ENCODE data around the gene ZNF140.

The ZNF140 gene

DNA sequence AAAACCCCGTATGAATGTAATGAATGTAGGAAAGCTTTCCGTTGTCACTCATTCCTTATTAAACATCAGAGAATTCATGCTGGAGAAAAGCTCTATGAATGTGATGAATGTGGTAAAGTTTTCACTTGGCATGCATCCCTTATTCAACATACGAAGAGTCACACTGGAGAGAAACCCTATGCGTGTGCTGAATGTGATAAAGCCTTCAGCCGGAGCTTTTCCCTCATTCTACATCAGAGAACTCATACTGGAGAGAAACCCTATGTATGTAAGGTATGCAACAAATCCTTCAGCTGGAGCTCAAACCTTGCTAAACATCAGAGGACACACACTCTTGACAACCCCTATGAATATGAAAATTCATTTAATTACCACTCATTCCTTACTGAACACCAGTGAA, 25.5 kb downstream of the ZNF140 start:
- DNase-seq (ENCODE audit: low read depth) = peak; percentile 24
- TF ChIP-seq, protein P1, sequence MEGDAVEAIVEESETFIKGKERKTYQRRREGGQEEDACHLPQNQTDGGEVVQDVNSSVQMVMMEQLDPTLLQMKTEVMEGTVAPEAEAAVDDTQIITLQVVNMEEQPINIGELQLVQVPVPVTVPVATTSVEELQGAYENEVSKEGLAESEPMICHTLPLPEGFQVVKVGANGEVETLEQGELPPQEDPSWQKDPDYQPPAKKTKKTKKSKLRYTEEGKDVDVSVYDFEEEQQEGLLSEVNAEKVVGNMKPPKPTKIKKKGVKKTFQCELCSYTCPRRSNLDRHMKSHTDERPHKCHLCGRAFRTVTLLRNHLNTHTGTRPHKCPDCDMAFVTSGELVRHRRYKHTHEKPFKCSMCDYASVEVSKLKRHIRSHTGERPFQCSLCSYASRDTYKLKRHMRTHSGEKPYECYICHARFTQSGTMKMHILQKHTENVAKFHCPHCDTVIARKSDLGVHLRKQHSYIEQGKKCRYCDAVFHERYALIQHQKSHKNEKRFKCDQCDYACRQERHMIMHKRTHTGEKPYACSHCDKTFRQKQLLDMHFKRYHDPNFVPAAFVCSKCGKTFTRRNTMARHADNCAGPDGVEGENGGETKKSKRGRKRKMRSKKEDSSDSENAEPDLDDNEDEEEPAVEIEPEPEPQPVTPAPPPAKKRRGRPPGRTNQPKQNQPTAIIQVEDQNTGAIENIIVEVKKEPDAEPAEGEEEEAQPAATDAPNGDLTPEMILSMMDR (conservative IDR thresholded peaks at IDR 0.05; ENCODE audit: low read depth, low read length) = no peak
- no peak overlapping the region for H3K4me3 ChIP-seq (ENCODE audit: low read depth, low read length)

DNA sequence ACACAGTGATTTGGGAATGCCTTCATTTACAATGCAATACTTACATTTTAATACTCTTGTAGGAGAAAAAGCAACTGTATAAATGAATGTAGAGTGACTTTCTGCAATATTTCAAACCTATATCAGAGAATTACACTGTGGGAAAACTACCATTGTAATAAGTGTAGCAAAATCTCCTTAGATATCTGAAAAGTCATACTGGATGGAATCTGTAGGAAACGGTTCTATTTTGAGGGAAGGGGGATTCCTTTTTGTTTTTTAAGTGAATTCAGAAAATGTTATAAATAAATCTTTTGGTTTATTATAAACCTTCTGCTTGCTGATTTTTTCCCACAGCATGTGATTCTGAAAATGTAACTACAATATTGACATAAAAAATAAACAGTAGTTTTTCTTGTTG, 26.4 kb downstream of the ZNF140 start:
- TF ChIP-seq, protein P1 (conservative IDR thresholded peaks at IDR 0.05; ENCODE audit: low read depth, low read length) = no peak
- no peak for DNase-seq (ENCODE audit: low read depth)
- H3K4me3 ChIP-seq (ENCODE audit: low read depth, low read length) = no peak overlapping the region

DNA sequence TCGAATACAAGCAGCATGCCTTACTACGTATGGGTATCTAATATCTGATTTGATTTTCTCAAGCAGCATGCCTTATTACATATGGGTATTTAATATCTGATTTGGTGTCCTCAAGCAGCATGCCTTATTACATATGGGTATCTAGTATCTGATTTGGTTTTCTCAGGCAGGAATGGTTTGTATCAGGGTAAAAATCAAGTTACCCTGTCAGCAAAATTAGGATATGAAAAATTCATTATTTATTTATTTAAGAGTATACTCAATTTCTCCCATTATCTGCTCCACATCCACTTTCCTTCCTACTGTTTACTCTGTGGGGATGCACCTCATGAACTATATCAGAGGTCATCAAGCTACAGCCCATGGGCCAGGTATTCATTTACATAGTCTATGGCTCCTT, 27.4 kb downstream of the ZNF140 start:
- TF ChIP-seq, protein P1 (conservative IDR thresholded peaks at IDR 0.05; ENCODE audit: low read depth, low read length) = no peak
- H3K4me3 ChIP-seq (ENCODE audit: low read depth, low read length) = no peak overlapping the region
- no peak for DNase-seq (ENCODE audit: low read depth)

DNA sequence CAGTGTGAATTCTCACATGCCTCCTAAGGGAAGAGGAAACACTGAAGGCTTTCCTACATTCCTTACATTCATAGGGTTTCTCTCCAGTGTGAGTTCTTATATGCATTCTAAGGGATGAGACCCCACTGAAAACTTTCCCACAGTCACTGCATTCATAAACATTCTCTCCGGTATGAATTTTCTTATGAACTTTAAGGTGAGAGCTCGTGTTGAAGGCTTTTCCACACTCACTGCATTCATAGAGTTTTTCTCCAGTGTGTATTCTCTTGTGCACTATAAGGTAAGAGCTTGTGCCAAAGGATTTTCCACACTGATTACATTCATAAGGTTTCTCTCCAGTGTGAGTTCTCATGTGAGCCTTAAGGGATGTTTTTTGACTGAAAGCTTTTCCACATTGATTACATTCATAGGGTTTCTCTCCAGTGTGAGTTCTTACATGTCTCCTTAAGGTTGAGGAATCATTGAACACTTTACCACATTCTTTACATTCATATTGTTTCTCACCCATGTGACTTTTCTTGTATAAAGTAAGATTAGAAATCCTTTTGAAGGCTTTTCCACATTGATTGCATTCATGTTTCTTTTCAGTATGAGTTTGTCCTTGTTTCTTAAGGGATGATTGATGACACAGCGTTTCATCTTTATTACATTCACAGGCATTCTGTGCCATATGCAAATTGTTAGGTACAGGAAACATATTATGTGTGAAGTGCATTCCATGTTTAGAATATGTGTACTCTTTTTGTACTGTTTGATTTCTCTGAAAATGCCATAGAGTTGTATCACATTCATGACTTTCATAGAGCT, 39.9 kb downstream of the ZNF140 start:
- DNase-seq (ENCODE audit: low read depth) = peak; percentile 2
- H3K4me3 ChIP-seq (ENCODE audit: low read depth, low read length) = no peak overlapping the region
- TF ChIP-seq, protein P1 (conservative IDR thresholded peaks at IDR 0.05; ENCODE audit: low read depth, low read length) = no peak

DNA sequence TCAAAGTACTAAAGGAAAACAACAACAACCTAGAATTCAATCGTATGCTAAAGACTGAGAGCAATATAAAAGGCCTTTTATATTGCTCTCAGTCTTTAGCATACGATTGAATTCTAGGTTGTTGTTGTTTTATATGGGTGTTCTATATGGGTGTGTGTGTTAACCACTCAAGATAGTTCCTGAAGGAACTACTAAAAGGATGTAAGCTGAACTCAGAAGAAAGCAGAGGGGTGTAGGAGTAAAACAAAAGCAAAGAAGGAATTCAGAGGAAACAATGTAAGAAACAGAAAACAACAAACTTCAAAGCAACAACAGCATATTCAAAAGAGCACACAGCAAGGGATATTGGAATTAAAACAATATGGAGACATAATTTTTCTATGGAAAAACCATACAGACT, 44.0 kb downstream of the ZNF140 start:
- H3K4me3 ChIP-seq (ENCODE audit: low read depth, low read length) = no peak overlapping the region

DNA sequence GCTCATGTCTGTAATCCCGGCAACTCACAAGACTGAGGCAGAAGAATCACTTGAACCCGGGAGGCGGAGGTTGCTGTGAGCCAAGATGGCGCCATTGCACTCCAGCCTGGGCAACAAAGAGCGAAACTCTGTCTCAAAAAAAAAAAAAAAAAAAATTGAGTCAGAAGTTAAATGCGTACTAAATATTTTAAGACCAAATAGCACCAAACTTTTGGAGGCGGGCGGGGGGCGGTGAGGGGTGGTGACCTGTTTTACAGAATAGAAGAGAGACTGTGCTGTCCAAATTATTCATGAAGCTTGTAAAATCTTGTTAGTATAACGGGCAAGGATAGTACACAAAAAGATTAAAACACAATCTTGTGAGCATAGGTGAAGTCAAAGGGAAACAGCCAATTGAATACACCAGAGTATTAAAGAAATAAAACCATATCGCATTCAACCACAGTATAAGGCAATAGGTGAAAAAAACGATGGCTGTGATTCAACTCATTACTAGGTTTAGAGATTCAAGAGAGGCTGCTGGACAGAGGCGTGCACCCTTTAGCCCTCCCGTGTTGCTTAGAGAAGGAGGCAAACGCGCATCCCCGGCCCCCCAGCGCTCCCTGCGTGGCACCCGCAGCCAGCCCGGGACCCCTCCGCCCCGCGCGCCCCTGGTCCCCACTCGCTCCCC, 48.8 kb downstream of the ZNF140 start:
- H3K4me3 ChIP-seq (ENCODE audit: low read depth, low read length) = peak overlapping the region; percentile 86
- TF ChIP-seq, protein P1 (conservative IDR thresholded peaks at IDR 0.05; ENCODE audit: low read depth, low read length) = no peak
- peak; percentile 56 for DNase-seq (ENCODE audit: low read depth)

More for the DNA sequence above, 44.0 kb downstream of the ZNF140 start:
- TF ChIP-seq, protein P1 (conservative IDR thresholded peaks at IDR 0.05; ENCODE audit: low read depth, low read length) = no peak
- no peak for DNase-seq (ENCODE audit: low read depth)
